Spleen (tissue), 11 donors: ENCODE measurements around the gene C10orf67. TPM values are rescaled to one million over a fixed set of nuclear protein-coding genes. Genes with fewer than 3 reads are reported as not detected.

Experiments
- DNase-seq: peaks from one replicate; pipeline ENCODE4 v3.0.0-alpha.2; 2020
- H3K27ac ChIP-seq, 8 donors: fragments of 200-600 bp; sonication (generic) in 7 of 8; 1 replicate in 4 of 8; 2 replicates in 4 of 8; pipeline versions ENCODE4 v1.5.0 to v1.8.0; 2016 to 2021; ENCODE audit warnings: inconsistent platforms in 4 of 8, mild to moderate bottlenecking in 4 of 8, moderate library complexity in 1 of 8
- H3K27me3 ChIP-seq, 7 donors: fragments of 200-600 bp; sonication (generic) in 6 of 7; replicated peaks in 1 of 7; 1 replicate in 4 of 7; 2 replicates in 3 of 7; pipeline versions ENCODE4 v1.5.0 to v1.8.0; 2016 to 2021; ENCODE audit warnings: inconsistent platforms in 3 of 7, mild to moderate bottlenecking in 1 of 7
- H3K36me3 ChIP-seq, 6 donors: fragments of 200-600 bp; sonication (generic) in 5 of 6; 1 replicate in 4 of 6; 2 replicates in 2 of 6; pipeline versions ENCODE4 v1.5.0 to v1.8.0; 2016 to 2021; ENCODE audit warnings: inconsistent platforms in 2 of 6
- H3K4me1 ChIP-seq, 6 donors: fragments of 200-600 bp; sonication (generic) in 5 of 6; 1 replicate in 3 of 6; 2 replicates in 3 of 6; pipeline versions ENCODE4 v1.5.0 to v1.8.0; 2016 to 2021; ENCODE audit warnings: inconsistent platforms in 3 of 6
- H3K4me3 ChIP-seq, 8 donors: fragments of 200-600 bp; sonication (generic) in 7 of 8; 1 replicate in 4 of 8; 2 replicates in 4 of 8; pipeline versions ENCODE4 v1.5.0 to v1.8.0; 2016 to 2021; ENCODE audit warnings: inconsistent platforms in 4 of 8, mild to moderate bottlenecking in 4 of 8, moderate library complexity in 2 of 8
- H3K9me3 ChIP-seq, 8 donors: fragments of 200-600 bp; sonication (generic) in 7 of 8; 1 replicate in 4 of 8; 2 replicates in 4 of 8; pipeline versions ENCODE4 v1.5.0 to v1.8.0; 2016 to 2021; ENCODE audit warnings: inconsistent platforms in 4 of 8
- CTCF ChIP-seq, 11 experiments: fragments of 200-600 bp in 7 of 11; fragments of 450-650 bp in 4 of 11; sonication (generic) in 4 of 11; IDR thresholded peaks in 8 of 11; conservative IDR thresholded peaks in 3 of 11; 1 replicate in 7 of 11; 2 replicates in 4 of 11; pipeline versions ENCODE4 v1.4.0 to v1.8.0; 2016 to 2021; ENCODE audit warnings: antibody characterized with exemption in 11 of 11, inconsistent platforms in 4 of 11, mild to moderate bottlenecking in 1 of 11
- POLR2A ChIP-seq, 3 donors: fragments of 450-650 bp; IDR thresholded peaks; one replicate each; pipeline ENCODE4 v1.5.1; 2017; ENCODE audit warnings: antibody characterized with exemption in 3 of 3, mild to moderate bottlenecking in 1 of 3
- POLR2AphosphoS5 ChIP-seq, 3 donors: sonication (generic); formaldehyde crosslinking; IDR thresholded peaks; one replicate each; pipeline ENCODE4 v1.5.1; 2017; ENCODE audit warnings: antibody characterized with exemption in 3 of 3
- WGBS, 5 donors: extraction: QIAGEN DNeasy Blood & Tissue Kit in 3 of 5; methylation state at CpG; one replicate each; pipeline versions ENCODE4 v1.1.5 to v1.1.7; 2013 to 2018; 5-methylcytosine and 5-hydroxymethylcytosine counted together
- intact Hi-C: fragments of 100-400 bp; cut with DNase I; formaldehyde crosslinking; loops from one replicate; pipeline ENCODE4 v1.15.0; 2023; ENCODE audit warnings: low total_unique reads
- polyA plus RNA-seq, 3 donors: library from polyadenylated mRNA; stranded (reverse); fragments of 200-250 nt; gene quantifications; one replicate each; pipeline ENCODE4 v1.2.1, GENCODE V29; 2013
- total RNA-seq, 7 donors: library from RNA; depleted of rRNA in 3 of 7; stranded (reverse); fragments of >200 nt in 3 of 7; fragmentation: NEBNext Ultra II Directional in 4 of 7; extraction: Animal tissue kit (Norgen Biotek cat#: 25700) in 4 of 7; gene quantifications; one replicate each; pipeline versions ENCODE4 v1.1.0 to v1.2.1, GENCODE V29; 2016 to 2021
- donor health status: healthy with polysubstance abuse.
- donor health status: DM: no; HTN: no; CAD: no; lungs with moderate emphysema.
- donor health status: DM: no; HTN: no; CAD: no.
- donor health status: Bipolar disorder and iron deficiency.
- donor health status: healthy.
- donor health status: DM: no; HTN: no; CAD: no.
- donor health status: DM: yes; HTN: yes; CAD: no.

C10orf67 gene
- total and polyA plus RNA-seq, 10 donors: 0.02 to 0.32 (median 0.21) TPM; not detected in 4

GRCh38 chr10:23386052-23386451 lies 41.5 kb upstream of the C10orf67 start:
- 92 to 97% (median 94%) methylated on average over 3 of the region's 3 CpGs for WGBS, 5 donors
- DNase-seq: no peak
- Histone ChIP-seq H3K27me3 (no peaks in the 10 kb centered on the region), H3K27ac (no peak overlapping the region), H3K36me3 (no peaks in the 10 kb centered on the region), H3K4me3 (no peak overlapping the region), H3K4me1 (no peaks in the 10 kb centered on the region), H3K9me3 (no peaks in the 10 kb centered on the region)
- intact Hi-C loops: no loop called here
- no peak for TF ChIP-seq CTCF (IDR thresholded peaks at IDR 0.05 in 8 of 11, conservative IDR thresholded peaks at IDR 0.05 in 3 of 11)
- TF ChIP-seq POLR2A (IDR thresholded peaks at IDR 0.05): no peak
- TF ChIP-seq POLR2AphosphoS5 (IDR thresholded peaks at IDR 0.05): no peak

GRCh38 chr10:23384364-23384763 lies 39.8 kb upstream of the C10orf67 start:
- Histone ChIP-seq H3K4me1 (no peaks in the 10 kb centered on the region), H3K4me3 (no peak overlapping the region), H3K27ac (no peak overlapping the region), H3K9me3 (no peaks in the 10 kb centered on the region), H3K27me3 (no peaks in the 10 kb centered on the region), H3K36me3 (no peaks in the 10 kb centered on the region)
- WGBS, 5 donors: 84 to 97% (median 88%) methylated on average over 1 of the region's 1 CpG
- intact Hi-C loops: no loop called here
- TF ChIP-seq POLR2A (IDR thresholded peaks at IDR 0.05) (no peak), POLR2AphosphoS5 (IDR thresholded peaks at IDR 0.05) (no peak), CTCF (IDR thresholded peaks at IDR 0.05 in 8 of 11, conservative IDR thresholded peaks at IDR 0.05 in 3 of 11) (no peak)
- DNase-seq: no peak

GRCh38 chr10:23383637-23384036 lies 39.0 kb upstream of the C10orf67 start:
- DNase-seq: no peak
- Histone ChIP-seq H3K36me3 (no peaks in the 10 kb centered on the region), H3K27me3 (no peaks in the 10 kb centered on the region), H3K27ac (no peak overlapping the region), H3K4me3 (no peak overlapping the region), H3K4me1 (no peaks in the 10 kb centered on the region), H3K9me3 (no peaks in the 10 kb centered on the region)
- intact Hi-C loops: no loop called here
- WGBS, 5 donors: 85 to 92% (median 89%) methylated on average over 2 of the region's 2 CpGs
- TF ChIP-seq CTCF (IDR thresholded peaks at IDR 0.05 in 8 of 11, conservative IDR thresholded peaks at IDR 0.05 in 3 of 11) (no peak), POLR2AphosphoS5 (IDR thresholded peaks at IDR 0.05) (no peak), POLR2A (IDR thresholded peaks at IDR 0.05) (no peak)

- WGBS, 5 donors: 76 to 93% (median 86%) methylated on average over 3 of the region's 3 CpGs
- Histone ChIP-seq H3K27ac (no peak overlapping the region), H3K4me1 (no peaks in the 10 kb centered on the region), H3K4me3 (no peak overlapping the region), H3K27me3 (no peaks in the 10 kb centered on the region), H3K9me3 (no peaks in the 10 kb centered on the region), H3K36me3 (no peaks in the 10 kb centered on the region)
- no peak for DNase-seq
- intact Hi-C loops: no loop called here
- no peak for TF ChIP-seq POLR2AphosphoS5 (IDR thresholded peaks at IDR 0.05)
- no peak for TF ChIP-seq CTCF (IDR thresholded peaks at IDR 0.05 in 8 of 11, conservative IDR thresholded peaks at IDR 0.05 in 3 of 11)
- TF ChIP-seq POLR2A (IDR thresholded peaks at IDR 0.05): no peak
Observed at GRCh38 chr10:23381298-23382040, 36.9 kb upstream of the C10orf67 start.
